ENCODE measurements around the gene CTIF. TPM values are rescaled to one million over a fixed set of nuclear protein-coding genes. Genes with fewer than 3 reads are reported as not detected.

Gene CTIF
- total RNA-seq, 1 donor from 2014 or later, result 67.9 TPM

- no peak overlapping the region for H3K4me3 Mint-ChIP-seq
- H3K4me1 Mint-ChIP-seq, result no peaks in the 10 kb centered on the region
- no peaks in the 10 kb centered on the region for H3K27me3 Mint-ChIP-seq (ENCODE audit: low read depth)
- H3K9me3 Mint-ChIP-seq, result peaks cover 5% of the 10 kb centered on the region
- DNase-seq (ENCODE audit: low spot score in 2 of 2, unreplicated experiment in 2 of 2), result no peak
- no peaks in the 10 kb centered on the region for H3K36me3 Mint-ChIP-seq
- TF ChIP-seq, protein P1, sequence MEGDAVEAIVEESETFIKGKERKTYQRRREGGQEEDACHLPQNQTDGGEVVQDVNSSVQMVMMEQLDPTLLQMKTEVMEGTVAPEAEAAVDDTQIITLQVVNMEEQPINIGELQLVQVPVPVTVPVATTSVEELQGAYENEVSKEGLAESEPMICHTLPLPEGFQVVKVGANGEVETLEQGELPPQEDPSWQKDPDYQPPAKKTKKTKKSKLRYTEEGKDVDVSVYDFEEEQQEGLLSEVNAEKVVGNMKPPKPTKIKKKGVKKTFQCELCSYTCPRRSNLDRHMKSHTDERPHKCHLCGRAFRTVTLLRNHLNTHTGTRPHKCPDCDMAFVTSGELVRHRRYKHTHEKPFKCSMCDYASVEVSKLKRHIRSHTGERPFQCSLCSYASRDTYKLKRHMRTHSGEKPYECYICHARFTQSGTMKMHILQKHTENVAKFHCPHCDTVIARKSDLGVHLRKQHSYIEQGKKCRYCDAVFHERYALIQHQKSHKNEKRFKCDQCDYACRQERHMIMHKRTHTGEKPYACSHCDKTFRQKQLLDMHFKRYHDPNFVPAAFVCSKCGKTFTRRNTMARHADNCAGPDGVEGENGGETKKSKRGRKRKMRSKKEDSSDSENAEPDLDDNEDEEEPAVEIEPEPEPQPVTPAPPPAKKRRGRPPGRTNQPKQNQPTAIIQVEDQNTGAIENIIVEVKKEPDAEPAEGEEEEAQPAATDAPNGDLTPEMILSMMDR (IDR thresholded peaks at IDR 0.05; ENCODE audit: unreplicated experiment), result no peak
- H3K27ac Mint-ChIP-seq, result no peak overlapping the region
Observed at GRCh38 chr18:48705531-48705930, 166.7 kb downstream of the CTIF start.

- Mint-ChIP-seq H3K36me3 (no peaks in the 10 kb centered on the region), H3K4me3 (no peak overlapping the region), H3K4me1 (no peaks in the 10 kb centered on the region), H3K9me3 (peaks cover 5% of the 10 kb centered on the region), H3K27ac (no peak overlapping the region), H3K27me3 (ENCODE audit: low read depth) (no peaks in the 10 kb centered on the region)
- DNase-seq (ENCODE audit: low spot score in 2 of 2, unreplicated experiment in 2 of 2), result no peak
- TF ChIP-seq, protein P1 (IDR thresholded peaks at IDR 0.05; ENCODE audit: unreplicated experiment), result no peak
Observed at GRCh38 chr18:48706731-48707130, 167.9 kb downstream of the CTIF start.

GRCh38 chr18:48707636-48708296 is 168.9 kb downstream of the CTIF start:
- Mint-ChIP-seq H3K27me3 (ENCODE audit: low read depth) (no peaks in the 10 kb centered on the region), H3K9me3 (peaks cover 5% of the 10 kb centered on the region), H3K4me3 (no peak overlapping the region), H3K36me3 (no peaks in the 10 kb centered on the region), H3K4me1 (peaks cover 7% of the 10 kb centered on the region), H3K27ac (no peak overlapping the region)
- DNase-seq (ENCODE audit: low spot score in 2 of 2, unreplicated experiment in 2 of 2), result no peak
- TF ChIP-seq, protein P1 (IDR thresholded peaks at IDR 0.05; ENCODE audit: unreplicated experiment), result no peak

DNA sequence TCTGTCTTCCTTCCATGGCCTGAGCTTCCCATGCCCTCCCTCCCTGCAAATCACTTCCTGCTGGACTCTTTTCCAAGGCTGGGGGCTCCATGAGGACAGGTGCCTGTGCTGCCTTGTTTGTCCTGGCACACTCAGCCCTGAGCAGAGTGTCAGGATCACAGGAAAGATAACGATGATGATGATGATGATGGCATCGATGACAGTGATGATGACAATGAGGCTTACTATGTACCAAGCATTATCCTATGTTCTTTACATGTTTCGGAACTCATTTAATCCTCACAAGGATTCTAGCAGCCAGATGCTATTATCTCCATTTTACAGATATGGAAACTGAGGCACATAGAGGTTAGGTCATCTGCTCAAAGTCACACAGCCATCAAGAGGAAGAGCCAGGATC is 170.0 kb downstream of the CTIF start:
- no peak overlapping the region for H3K4me3 Mint-ChIP-seq

DNA sequence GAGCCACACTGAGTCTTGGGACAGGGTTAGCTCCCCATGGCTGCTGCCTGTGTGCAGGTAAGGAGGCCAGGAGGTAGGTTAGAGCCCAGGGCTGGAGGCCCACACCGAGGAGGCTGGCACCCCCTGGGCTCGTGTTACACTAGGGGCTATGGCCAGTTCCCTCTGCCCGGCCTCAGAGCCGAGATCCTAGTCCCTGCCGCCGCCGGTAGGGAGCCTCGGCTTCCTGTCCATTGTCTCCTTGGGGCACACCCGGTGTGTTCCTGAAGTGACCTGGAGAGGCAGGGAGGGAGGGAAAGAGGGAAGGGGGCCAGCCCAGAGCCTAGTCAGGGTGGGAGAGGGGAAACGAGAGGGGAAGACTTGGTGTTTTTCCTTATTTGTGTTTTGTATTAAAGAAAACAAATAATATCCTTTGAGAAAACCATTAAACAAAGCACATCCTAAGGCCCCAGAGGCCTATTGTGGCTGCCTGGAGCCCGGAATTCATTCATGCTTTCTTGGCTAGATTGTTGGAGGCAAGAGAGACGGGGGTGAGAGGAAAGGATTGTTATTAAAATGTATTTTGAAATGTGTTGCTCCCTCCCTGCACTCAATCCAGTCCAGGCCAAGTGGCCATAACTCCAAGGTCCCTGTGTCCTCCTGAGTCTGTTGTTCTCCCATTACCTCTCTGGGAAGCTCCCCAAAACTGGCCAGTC is 170.7 kb downstream of the CTIF start:
- H3K27ac Mint-ChIP-seq, result no peak overlapping the region
- no peaks in the 10 kb centered on the region for H3K36me3 Mint-ChIP-seq
- TF ChIP-seq, protein P1 (IDR thresholded peaks at IDR 0.05; ENCODE audit: unreplicated experiment), result no peak
- no peak for DNase-seq (ENCODE audit: low spot score in 2 of 2, unreplicated experiment in 2 of 2)
- H3K9me3 Mint-ChIP-seq, result peaks cover 5% of the 10 kb centered on the region
- no peak overlapping the region for H3K4me3 Mint-ChIP-seq
- peaks cover 19% of the 10 kb centered on the region for H3K4me1 Mint-ChIP-seq
- peaks cover 2% of the 10 kb centered on the region for H3K27me3 Mint-ChIP-seq (ENCODE audit: low read depth)

More for the DNA sequence above, 170.0 kb downstream of the CTIF start:
- TF ChIP-seq, protein P1 (IDR thresholded peaks at IDR 0.05; ENCODE audit: unreplicated experiment), result no peak
- no peak for DNase-seq (ENCODE audit: low spot score in 2 of 2, unreplicated experiment in 2 of 2)
- H3K27ac Mint-ChIP-seq, result no peak overlapping the region
- peaks cover 16% of the 10 kb centered on the region for H3K4me1 Mint-ChIP-seq
- peaks cover 5% of the 10 kb centered on the region for H3K9me3 Mint-ChIP-seq
- no peaks in the 10 kb centered on the region for H3K27me3 Mint-ChIP-seq (ENCODE audit: low read depth)
- no peaks in the 10 kb centered on the region for H3K36me3 Mint-ChIP-seq

All from mesothelial cell of epicardium (in vitro differentiated cells).